Measurements from ENCODE around the gene ESYT1. TPM values are rescaled to one million over a fixed set of nuclear protein-coding genes. Genes with fewer than 3 reads are reported as not detected.

ESYT1 gene
- total and polyA plus RNA-seq, 2 donors (not counting 3 experiments of a cell fraction or from before 2014, with no cell fraction given) = 161 to 234 TPM

GRCh38 chr12:56165369-56165768, 37.3 kb downstream of the ESYT1 start:
- Histone ChIP-seq H2AFZ (ENCODE audit: low read depth, low read length) (no peak overlapping the region), H3K4me2 (ENCODE audit: insufficient read depth, low read length) (no peak overlapping the region), H3K36me3 (ENCODE audit: control insufficient read depth in 2 of 2, extremely low read depth in 1 of 2, insufficient read depth in 2 of 2, low read length in 2 of 2) (peaks cover 22 to 50% of the 10 kb centered on the region in 2 experiments), H3K27ac (ENCODE audit: insufficient read depth, low read depth, low read length) (no peak overlapping the region), H4K20me1 (replicated peaks; ENCODE audit: control insufficient read depth, extremely low read depth, insufficient read depth, low read length) (no peaks in the 10 kb centered on the region), H3K4me3 (replicated peaks in 1 of 3; ENCODE audit: insufficient read depth in 1 of 3, low read depth in 1 of 3, low read length in 3 of 3) (no peak overlapping the region), H3K9ac (replicated peaks; ENCODE audit: extremely low read depth, insufficient read depth, low read length) (no peak overlapping the region), H3K4me1 (ENCODE audit: control insufficient read depth, extremely low read depth, insufficient read depth, low read length) (peaks cover 19% of the 10 kb centered on the region), H3K9me1 (replicated peaks; ENCODE audit: control insufficient read depth, extremely low read depth, insufficient read depth, low read length) (no peaks in the 10 kb centered on the region), H3K79me2 (ENCODE audit: control insufficient read depth, insufficient read depth, low read length) (peaks cover 11% of the 10 kb centered on the region), H3K27me3 (ENCODE audit: control insufficient read depth in 2 of 2, insufficient read depth in 2 of 2, low read length in 2 of 2) (no peaks in the 10 kb centered on the region), H3K9me3 (replicated peaks; ENCODE audit: control insufficient read depth, insufficient read depth, low read length) (no peaks in the 10 kb centered on the region)
- ChIA-PET POLR2A (interaction anchor here (0.8 to 1.5 kb wide), 2 partner anchors 37 to 118 kb away, joined by 4 read pairs; partner anchors contain the start of gene ESYT1), CTCF (interaction anchor here (1.1 to 1.7 kb wide), 4 partner anchors 24 to 168 kb away, joined by 3 to 6 read pairs (median 4); partner anchors contain the start of genes SMARCC2 and SUOX)
- intact Hi-C loops (cut with micrococcal nuclease) = no loop called here
- dilution Hi-C loops (cut with MboI; ENCODE audit: extremely low pct_ligation_motif_present, low sequenced_read_pairs) = no loop called here
- no peak for TF ChIP-seq FOS (IDR thresholded peaks at IDR 0.05; ENCODE audit: borderline replicate concordance, insufficient read depth, low read length)
- TF ChIP-seq POLR2A (IDR thresholded peaks at IDR 0.05; ENCODE audit: low read depth, low read length) = peak; percentile 62
- TF ChIP-seq EZH2 (IDR thresholded peaks at IDR 0.05; ENCODE audit: borderline replicate concordance, low read depth, low read length, severe bottlenecking) = no peak
- TF ChIP-seq JUN (IDR thresholded peaks at IDR 0.05; ENCODE audit: borderline replicate concordance, insufficient read depth, insufficient read length, low read depth) = no peak
- TF ChIP-seq CTCF (IDR thresholded peaks at IDR 0.05; ENCODE audit: extremely low read depth in 1 of 2, insufficient read depth in 1 of 2, low read depth in 1 of 2, low read length in 2 of 2) = no peak
- TF ChIP-seq MAX (IDR thresholded peaks at IDR 0.05; ENCODE audit: insufficient read depth, insufficient read length) = no peak
- TF ChIP-seq GATA2 (IDR thresholded peaks at IDR 0.05; ENCODE audit: insufficient read depth, insufficient read length, low read depth, low read length) = no peak
- no peak for TF ChIP-seq MYC (IDR thresholded peaks at IDR 0.05; ENCODE audit: low read depth, low read length)
- peak; percentile 62 for TF ChIP-seq POLR2AphosphoS5 (IDR thresholded peaks at IDR 0.05; ENCODE audit: insufficient read depth, low read depth, low read length)
- no peak for DNase-seq (ENCODE audit: low read depth, low spot score)
- no peak for FAIRE-seq
- no TSS peak for BruUV-seq (replicated peaks)
